GM21619 (cell line): ENCODE results near the gene HPCA.

Experiments
- ATAC-seq: cut with Tn5 transposase; IDR thresholded peaks from one replicate; pipeline ENCODE4 v1.9.1; 2021; ENCODE audit not compliant: unreplicated experiment

Gene HPCA

DNA sequence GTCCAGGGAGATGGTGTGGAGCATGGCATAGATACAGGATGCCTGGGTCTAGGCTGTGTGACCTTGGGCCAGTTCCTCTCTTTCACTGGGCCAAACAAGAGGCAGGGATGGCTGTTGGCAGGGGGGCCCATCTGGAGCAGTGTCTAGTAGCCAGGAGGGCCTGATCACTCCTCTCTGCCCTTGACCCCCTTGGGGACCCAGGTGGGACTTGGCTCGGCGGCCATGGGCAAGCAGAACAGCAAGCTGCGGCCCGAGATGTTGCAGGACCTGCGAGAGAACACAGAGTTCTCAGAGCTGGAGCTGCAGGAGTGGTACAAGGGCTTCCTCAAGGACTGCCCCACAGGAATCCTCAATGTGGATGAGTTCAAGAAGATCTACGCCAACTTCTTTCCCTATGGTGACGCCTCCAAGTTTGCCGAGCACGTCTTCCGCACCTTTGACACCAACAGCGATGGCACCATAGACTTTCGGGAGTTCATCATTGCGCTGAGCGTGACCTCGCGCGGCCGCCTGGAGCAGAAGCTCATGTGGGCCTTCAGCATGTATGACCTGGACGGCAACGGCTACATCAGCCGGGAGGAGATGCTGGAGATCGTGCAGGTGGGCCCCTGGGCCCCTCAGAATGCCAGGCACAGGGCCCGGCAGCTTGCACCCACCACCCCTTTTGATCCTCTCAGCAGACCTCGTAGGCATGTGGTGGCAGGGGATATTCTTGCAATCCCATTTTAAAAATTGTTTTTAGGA lies 2.6 kb downstream of the HPCA start:
- ATAC-seq, result no peak

- ATAC-seq, result no peak
These were observed 3.5 kb downstream of the HPCA start for GRCh38 chr1:32889731-32890278.

GRCh38 chr1:32890516-32891240 lies 4.4 kb downstream of the HPCA start:
- no peak for ATAC-seq

DNA sequence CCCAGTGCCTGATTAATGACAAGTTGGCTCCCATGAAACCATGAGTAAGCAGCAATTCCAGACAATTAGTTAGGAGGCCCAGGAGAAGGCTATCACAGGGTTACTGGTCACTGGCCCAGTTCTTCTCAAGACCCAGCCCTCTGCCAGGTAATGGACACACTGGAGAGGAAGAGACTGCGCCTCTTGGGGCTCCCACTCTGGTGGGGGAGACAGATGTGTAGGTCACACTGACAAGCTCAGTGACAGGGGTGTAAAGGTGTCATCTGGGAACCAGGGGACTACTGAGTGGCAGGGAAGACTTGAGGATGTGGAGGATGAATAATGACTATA lies 4.9 kb downstream of the HPCA start:
- ATAC-seq, result no peak

DNA sequence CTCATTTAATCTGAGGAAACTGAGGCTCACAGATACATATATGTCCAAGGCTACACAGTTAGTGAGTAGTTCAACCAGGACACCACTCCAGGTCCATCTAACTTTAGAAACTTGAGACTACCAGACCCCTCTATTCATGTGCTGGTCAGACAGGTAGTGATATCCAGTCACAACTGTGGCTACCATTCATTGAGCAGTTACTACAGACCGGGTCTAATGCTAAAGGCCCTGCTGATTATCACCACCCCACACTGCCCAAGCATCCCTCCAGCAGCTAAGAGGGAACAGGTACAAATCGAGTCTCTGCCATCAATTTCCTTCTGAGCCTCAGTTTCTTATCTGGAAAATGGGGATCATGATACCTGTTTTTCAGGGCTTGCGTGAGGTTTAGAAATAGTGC lies 5.3 kb downstream of the HPCA start:
- no peak for ATAC-seq

DNA sequence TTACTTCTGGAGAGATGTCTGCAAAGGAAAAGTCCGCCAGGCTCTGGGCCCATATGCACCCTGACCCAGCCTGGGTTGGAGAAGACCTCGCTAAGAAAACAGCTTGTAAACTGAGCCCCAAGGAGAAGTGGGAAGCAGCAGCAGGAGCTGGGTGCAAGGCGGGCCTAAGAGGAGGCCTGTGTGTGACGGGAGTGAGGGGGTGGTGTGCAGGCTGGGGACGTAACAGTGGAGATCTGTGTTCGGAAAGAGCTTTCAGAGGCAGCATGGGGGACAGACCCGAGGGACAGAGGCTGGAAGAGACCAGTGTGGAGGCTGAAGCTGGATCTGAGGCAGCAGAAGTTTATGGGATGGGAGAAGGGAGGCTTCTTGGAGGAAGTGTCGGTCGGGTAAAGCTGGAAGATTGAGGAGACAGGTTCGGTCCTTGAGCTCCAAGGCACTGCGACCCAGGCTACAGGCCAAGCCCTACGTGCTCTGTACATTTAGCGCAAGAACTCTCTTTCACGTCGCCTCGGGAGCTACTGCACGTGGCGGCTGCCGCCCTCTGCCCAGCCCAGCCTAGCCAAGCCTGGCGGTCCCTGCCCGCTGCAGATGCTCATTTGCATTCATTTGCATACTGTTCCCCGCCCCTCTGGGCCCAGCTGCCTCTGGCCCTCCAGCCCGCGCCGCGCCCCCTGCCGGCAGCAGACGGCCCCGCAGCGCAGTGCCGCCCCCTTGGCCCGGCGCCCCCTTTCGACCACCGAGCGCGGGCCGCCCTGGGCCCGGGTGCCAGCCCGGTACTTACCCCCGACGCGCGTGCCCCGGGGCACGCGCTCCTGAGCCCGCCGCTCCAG lies 6.3 kb downstream of the HPCA start:
- no peak for ATAC-seq

DNA sequence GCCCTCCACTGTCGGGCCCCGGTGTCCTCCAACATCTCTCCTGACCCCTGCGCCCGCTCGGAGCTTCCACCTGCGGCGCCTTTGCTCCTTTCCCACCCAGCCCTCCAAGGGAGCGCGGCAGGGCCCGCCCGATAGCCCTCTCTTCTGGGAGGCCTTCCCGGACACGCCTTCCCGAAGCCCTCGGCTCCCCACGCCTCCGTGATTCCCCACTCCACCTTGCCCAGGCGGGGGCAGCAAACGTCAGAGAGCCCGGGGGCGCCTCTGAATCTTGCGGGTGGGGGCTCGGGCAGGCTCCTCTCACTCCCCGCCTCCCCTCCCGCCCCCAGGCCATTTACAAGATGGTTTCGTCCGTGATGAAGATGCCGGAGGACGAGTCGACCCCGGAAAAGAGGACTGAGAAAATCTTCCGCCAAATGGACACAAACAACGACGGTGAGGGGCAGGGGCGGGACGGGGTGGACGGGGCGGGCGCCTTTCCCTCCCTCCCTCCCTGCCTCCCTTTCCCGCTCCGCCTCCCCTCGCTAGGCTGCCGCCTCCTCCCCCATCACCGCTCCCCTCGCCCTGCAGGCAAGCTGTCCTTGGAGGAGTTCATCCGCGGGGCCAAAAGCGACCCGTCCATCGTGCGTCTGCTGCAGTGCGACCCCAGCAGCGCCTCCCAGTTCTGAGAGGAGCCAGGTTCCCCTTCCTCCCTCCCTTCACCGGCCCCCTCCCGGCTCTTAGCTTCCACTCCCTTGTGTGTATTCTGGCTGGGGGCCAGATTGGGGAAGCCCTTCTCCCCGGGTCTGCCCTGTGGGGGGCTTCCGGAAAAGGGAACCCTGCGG lies 7.1 kb downstream of the HPCA start:
- ATAC-seq, result no peak

DNA sequence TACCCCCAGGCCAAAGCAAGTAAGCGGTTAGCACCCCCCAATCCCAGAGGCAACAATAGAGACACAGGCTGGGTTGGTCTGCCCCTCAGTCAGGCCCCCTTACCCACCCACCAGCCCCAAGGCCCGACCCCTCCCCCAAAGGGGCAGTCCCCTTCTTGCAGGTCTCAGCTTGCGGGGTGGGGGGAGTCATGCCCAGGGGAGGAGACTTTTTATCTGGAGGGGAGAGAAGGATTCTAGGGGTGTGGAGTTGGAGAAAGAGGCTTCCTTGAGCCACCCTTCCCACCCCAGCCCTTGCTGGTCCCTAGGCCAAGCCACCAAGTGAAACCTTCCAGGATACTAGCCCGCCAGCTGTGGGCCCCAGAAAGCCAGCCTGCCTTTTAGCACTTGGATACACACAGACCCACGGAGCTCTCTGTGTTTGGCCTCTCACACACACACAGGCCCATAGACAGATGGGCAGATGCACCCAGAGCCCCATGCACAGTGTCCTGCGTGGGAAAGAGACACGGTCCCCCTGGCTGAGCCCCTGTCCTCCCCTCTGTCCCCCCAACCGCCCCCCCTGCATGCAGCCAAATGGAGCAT lies 7.8 kb downstream of the HPCA start:
- no peak for ATAC-seq

DNA sequence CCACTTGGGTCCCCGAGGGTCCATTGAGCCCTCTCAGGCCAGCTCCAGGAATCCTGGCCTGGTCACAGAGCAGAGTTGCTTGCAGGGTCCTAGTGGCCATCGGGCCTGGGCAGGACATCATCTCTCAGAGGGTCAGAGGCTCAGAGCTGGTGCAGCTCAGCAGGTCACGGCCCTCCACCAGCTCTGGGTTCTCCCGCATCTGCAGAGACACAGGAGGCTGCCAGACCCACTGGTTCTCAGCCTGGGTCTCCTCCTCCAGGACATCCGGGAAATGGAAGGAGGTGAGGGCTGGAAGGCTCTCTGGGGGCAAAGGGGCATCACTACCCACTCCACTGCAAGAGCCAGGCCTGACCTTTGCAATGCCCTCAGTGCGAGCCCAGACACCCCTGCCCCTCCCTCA lies 8.4 kb downstream of the HPCA start:
- no peak for ATAC-seq

DNA sequence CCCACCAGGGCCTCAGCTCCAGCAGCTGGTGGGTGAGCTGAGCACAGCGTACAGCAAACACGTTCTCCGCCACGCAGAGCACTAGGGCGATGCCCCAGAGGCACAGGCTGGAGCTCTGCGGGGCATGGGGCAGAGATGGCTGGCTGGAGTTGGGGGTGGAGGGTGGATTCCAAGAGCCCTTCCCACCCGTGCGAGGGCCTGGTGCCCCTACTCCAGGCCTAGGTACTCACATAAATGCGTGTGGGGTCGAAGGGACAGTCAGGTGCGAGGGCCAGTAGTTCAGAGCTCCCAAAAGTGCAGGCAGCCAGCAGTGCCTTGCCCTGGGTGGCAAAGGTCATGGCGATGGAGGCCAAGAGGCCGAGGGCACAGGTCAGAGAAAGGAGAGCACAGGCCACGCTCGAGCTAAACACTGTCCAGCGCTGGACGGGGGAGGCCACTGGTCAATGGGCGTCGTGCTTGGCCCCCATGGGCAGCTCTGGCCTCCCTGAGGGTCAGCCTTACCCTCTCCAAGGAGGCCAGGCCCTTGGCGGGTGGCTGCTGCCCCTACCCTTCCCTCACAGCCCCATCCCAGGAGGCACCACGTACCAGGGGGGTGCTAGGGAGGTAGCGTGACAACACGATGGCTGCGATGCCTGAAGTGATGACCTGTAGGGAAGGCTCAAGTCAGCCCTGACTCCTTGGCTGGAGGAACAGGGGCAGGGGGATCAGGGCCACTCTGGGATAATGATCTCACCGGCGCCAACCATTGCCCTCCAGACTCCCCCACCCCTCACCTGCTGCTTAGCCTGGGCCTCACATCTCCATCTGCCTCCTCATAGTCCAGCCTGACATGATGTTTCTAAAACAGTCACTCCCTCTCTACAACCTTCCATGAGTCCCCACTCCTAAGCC lies 9.3 kb downstream of the HPCA start:
- no peak for ATAC-seq

- ATAC-seq, result no peak
These were observed 10.2 kb downstream of the HPCA start for GRCh38 chr1:32896451-32896850.

GRCh38 chr1:32897082-32898049 lies 11.1 kb downstream of the HPCA start:
- no peak for ATAC-seq

- no peak for ATAC-seq
These were observed 11.8 kb downstream of the HPCA start for GRCh38 chr1:32898056-32898455.

DNA sequence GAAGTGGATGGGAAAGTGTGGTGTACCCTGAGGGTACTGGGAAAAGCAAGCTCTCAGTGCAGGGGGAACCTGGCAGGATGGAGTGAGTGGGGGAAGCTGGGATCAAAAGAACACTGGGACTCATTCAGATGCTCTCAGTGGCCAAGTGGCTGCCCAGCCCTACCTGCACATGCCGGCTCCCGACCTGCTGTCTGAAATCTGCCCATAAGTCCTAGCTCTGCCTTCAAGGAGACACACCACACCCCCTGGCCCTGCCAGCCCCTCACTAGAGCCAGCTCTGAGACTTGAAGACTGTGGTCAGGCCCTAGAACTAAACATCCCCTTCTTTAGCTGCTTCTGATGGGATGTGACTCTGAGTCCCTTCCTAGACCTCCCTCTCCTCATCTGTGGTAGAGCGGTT lies 12.7 kb downstream of the HPCA start:
- no peak for ATAC-seq

DNA sequence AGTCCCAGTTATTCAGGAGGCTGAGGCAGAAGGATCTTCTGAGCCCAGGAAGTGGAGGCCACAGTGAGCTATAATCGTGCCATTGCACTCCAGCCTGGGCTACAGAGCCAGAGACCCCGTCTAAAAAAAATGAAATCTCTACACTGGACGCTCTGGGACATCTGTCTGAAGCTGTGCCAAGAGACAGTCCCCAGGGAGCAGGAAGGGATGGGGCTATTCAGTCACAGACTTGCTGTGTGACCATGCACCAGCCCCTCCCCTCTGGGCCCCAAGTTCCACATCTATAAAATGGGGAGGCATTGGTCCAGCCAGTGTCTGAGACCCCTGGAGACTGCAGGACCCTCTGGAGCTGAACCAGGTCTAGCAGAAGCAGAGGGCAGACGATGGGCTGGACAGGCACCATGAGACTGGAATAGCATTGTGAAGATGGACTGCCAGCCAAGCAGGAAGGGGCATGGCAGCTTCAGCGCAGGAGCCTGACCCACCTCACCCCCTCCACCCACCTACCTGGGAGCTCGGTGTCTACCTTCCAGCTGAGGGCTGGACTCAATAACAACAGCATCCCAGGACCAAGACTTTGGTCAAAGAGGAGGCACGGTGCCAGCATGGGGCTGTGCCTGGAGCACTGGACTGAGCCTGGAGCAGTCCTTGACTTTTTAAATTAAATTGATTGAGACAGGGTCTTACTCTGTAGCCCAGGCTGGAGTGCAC lies 13.4 kb downstream of the HPCA start:
- ATAC-seq, result no peak

- ATAC-seq, result no peak
These were observed 14.2 kb downstream of the HPCA start for GRCh38 chr1:32900371-32900955.
